Smooth muscle cell (in vitro differentiated cells): Measurements from ENCODE around the gene STK32B. TPM values are rescaled to one million over a fixed set of nuclear protein-coding genes. Genes with fewer than 3 reads are reported as not detected.

Experiments used
- DNase-seq: peaks from one replicate; lab custom pipeline; 2025; ENCODE audit not compliant: unreplicated experiment; lab: John Stamatoyannopoulos, UW
- H2AFZ ChIP-seq: fragments of 200-600 bp; sonication (generic); 2 replicates; pipeline ENCODE4 v1.6.0; 2016; ENCODE audit warnings: antibody characterized with exemption, low read depth, mild to moderate bottlenecking
- H3F3A ChIP-seq: fragments of 200-600 bp; sonication (generic); 2 replicates; pipeline ENCODE4 v1.6.0; 2017; ENCODE audit warnings: antibody characterized with exemption, low read depth
- H3K27ac ChIP-seq: fragments of 200-600 bp; sonication (generic); 2 replicates; pipeline ENCODE4 v1.5.1; 2016; ENCODE audit warnings: low read depth, mild to moderate bottlenecking
- H3K27me3 ChIP-seq: fragments of 200-600 bp; sonication (generic); 2 replicates; pipeline ENCODE4 v1.6.1; 2016; ENCODE audit warnings: low read depth, mild to moderate bottlenecking
- H3K36me3 ChIP-seq: fragments of 200-600 bp; sonication (generic); 2 replicates; pipeline ENCODE4 v1.5.1; 2016; ENCODE audit warnings: low read depth
- H3K4me1 ChIP-seq: fragments of 200-600 bp; sonication (generic); 2 replicates; pipeline ENCODE4 v1.5.1; 2016; ENCODE audit warnings: low read depth
- H3K4me2 ChIP-seq: fragments of 200-600 bp; sonication (generic); 2 replicates; pipeline ENCODE4 v1.6.0; 2016; ENCODE audit warnings: mild to moderate bottlenecking
- H3K4me3 ChIP-seq: fragments of 200-600 bp; sonication (generic); 2 replicates; pipeline ENCODE4 v1.5.1; 2016; ENCODE audit warnings: mild to moderate bottlenecking
- H3K79me2 ChIP-seq: fragments of 200-600 bp; sonication (generic); 2 replicates; pipeline ENCODE4 v1.6.0; 2016; ENCODE audit warnings: low read depth, mild to moderate bottlenecking
- H3K9ac ChIP-seq: fragments of 200-600 bp; sonication (generic); 2 replicates; pipeline ENCODE4 v1.6.0; 2016; ENCODE audit warnings: low read depth
- H3K9me3 ChIP-seq: fragments of 200-600 bp; sonication (generic); replicated peaks from 2 replicates; pipeline ENCODE4 v1.5.1; 2016; ENCODE audit warnings: low read depth
- H4K20me1 ChIP-seq: fragments of 200-600 bp; sonication (generic); 2 replicates; pipeline ENCODE4 v1.6.0; 2016; ENCODE audit warnings: low read depth
- WGBS: methylation state at CpG from one replicate; pipeline ENCODE4 v1.1.7; 2016; ENCODE audit warnings: low lambda C conversion rate; 5-methylcytosine and 5-hydroxymethylcytosine counted together
- polyA plus RNA-seq: library from polyadenylated mRNA; unstranded; fragments of >200 nt; fragmentation: Nextera tagmentation; extraction: Ambion mirVana; gene quantifications from 2 replicates; pipeline ENCODE4 v1.2.1, GENCODE V29; 2016
- total RNA-seq: library from RNA; depleted of rRNA; stranded (reverse); fragments of >200 nt; gene quantifications from 2 replicates; pipeline ENCODE4 v1.2.3, GENCODE V29; 2014
- TF ChIP-seq, protein P1 (sequence below): fragments of 200-600 bp; sonication (generic); IDR thresholded peaks from 2 replicates; pipeline ENCODE4 v1.5.1; 2017; ENCODE audit warnings: borderline replicate concordance, mild to moderate bottlenecking, antibody characterized with exemption; ENCODE audit not compliant: insufficient read depth, poor library complexity, severe bottlenecking

The STK32B gene
- total and polyA plus RNA-seq, 2 experiments from 2014 or later: 3.5 to 4.0 TPM

- Histone ChIP-seq H3K36me3 (no peaks in the 10 kb centered on the region), H3K27ac (no peak overlapping the region), H3F3A (no peaks in the 10 kb centered on the region), H3K4me2 (no peak overlapping the region), H3K4me1 (no peaks in the 10 kb centered on the region), H2AFZ (no peak overlapping the region), H3K9ac (no peak overlapping the region), H3K9me3 (no peaks in the 10 kb centered on the region), H4K20me1 (no peaks in the 10 kb centered on the region), H3K4me3 (no peak overlapping the region), H3K79me2 (no peaks in the 10 kb centered on the region), H3K27me3 (no peaks in the 10 kb centered on the region)
- WGBS: 92% methylated on average over 5 of the region's 5 CpGs
- TF ChIP-seq, protein P1, sequence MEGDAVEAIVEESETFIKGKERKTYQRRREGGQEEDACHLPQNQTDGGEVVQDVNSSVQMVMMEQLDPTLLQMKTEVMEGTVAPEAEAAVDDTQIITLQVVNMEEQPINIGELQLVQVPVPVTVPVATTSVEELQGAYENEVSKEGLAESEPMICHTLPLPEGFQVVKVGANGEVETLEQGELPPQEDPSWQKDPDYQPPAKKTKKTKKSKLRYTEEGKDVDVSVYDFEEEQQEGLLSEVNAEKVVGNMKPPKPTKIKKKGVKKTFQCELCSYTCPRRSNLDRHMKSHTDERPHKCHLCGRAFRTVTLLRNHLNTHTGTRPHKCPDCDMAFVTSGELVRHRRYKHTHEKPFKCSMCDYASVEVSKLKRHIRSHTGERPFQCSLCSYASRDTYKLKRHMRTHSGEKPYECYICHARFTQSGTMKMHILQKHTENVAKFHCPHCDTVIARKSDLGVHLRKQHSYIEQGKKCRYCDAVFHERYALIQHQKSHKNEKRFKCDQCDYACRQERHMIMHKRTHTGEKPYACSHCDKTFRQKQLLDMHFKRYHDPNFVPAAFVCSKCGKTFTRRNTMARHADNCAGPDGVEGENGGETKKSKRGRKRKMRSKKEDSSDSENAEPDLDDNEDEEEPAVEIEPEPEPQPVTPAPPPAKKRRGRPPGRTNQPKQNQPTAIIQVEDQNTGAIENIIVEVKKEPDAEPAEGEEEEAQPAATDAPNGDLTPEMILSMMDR: no peak
- no peak for DNase-seq
These were observed 74.0 kb downstream of the STK32B start for GRCh38 chr4:5125321-5125720.

DNA sequence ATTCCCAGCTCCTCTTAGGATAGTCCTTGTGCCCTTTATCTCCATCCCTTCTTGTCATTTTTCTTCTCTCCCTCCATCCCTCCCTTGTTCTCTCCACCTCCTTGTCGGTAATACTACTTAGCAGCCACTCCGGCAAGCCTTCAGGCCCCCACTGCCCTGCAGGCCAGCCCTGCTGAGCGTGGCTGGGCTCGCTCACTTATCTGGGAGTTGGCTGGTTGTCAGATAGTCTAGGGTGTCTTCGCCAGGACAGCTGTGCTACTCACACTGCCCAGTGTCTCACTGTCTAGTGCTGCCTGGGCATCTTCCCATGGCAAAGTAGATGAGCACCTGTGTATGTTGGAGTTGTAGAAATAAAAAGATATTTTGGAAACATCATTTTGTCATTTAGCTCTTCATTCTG lies 75.0 kb downstream of the STK32B start:
- TF ChIP-seq, protein P1: no peak
- no peak overlapping the region for H3K9ac ChIP-seq
- H4K20me1 ChIP-seq: no peaks in the 10 kb centered on the region
- no peak overlapping the region for H3K27ac ChIP-seq
- no peaks in the 10 kb centered on the region for H3K4me1 ChIP-seq
- H2AFZ ChIP-seq: no peak overlapping the region
- no peak overlapping the region for H3K4me3 ChIP-seq
- no peaks in the 10 kb centered on the region for H3K79me2 ChIP-seq
- 86% methylated on average over 5 of the region's 5 CpGs for WGBS
- H3K27me3 ChIP-seq: no peaks in the 10 kb centered on the region
- H3K9me3 ChIP-seq: no peaks in the 10 kb centered on the region
- no peaks in the 10 kb centered on the region for H3K36me3 ChIP-seq
- no peak for DNase-seq
- no peak overlapping the region for H3K4me2 ChIP-seq
- H3F3A ChIP-seq: no peaks in the 10 kb centered on the region

DNA sequence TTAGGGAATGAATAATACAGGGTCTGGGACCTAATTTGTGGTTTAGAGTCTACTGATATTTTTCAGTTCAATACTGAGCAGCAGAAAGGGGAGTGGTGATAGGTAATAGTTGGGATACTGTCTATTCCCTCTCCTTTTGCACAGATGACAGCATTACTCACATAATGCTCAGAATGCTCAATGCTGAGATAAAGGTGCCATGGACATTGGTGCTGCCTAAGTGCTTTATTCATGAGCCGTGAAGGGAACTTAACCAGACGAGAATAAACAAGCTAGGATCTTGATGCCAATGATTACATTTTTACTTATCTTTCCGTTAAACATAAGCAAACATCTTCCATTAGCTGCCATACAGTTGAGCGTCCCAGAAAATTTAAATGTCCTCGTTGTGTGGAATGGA lies 75.6 kb downstream of the STK32B start:
- Histone ChIP-seq H3K27me3 (no peaks in the 10 kb centered on the region), H3K9ac (no peak overlapping the region), H3K9me3 (no peaks in the 10 kb centered on the region), H3K4me2 (no peak overlapping the region), H3K79me2 (no peaks in the 10 kb centered on the region), H2AFZ (no peak overlapping the region), H4K20me1 (no peaks in the 10 kb centered on the region), H3K27ac (no peak overlapping the region), H3K4me3 (no peak overlapping the region), H3F3A (no peaks in the 10 kb centered on the region), H3K4me1 (no peaks in the 10 kb centered on the region), H3K36me3 (no peaks in the 10 kb centered on the region)
- WGBS: 74% methylated on average over 5 of the region's 5 CpGs
- TF ChIP-seq, protein P1: no peak
- no peak for DNase-seq

DNA sequence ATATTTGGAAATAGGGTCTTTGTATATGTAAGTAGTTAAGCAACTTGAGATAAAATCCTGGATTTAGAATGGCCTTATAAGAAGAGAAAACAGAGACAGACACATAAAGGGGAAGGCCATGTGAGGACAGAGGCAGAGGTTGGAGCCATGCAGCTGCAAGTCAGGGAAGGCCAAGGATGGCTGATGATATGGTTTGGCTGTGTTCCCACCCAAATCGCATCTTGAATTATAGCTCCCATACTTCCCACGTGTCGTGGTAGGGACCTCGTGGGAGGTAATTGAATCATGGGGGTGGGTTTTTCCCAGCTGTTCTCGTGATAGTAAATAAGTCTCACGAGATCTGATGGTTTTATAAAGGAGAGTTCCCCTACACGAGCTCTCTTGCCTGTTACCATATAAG lies 76.3 kb downstream of the STK32B start:
- H3K27me3 ChIP-seq: no peaks in the 10 kb centered on the region
- H3K79me2 ChIP-seq: no peaks in the 10 kb centered on the region
- TF ChIP-seq, protein P1: no peak
- H3K4me3 ChIP-seq: no peak overlapping the region
- no peaks in the 10 kb centered on the region for H3K4me1 ChIP-seq
- no peaks in the 10 kb centered on the region for H3K9me3 ChIP-seq
- no peak for DNase-seq
- H3K27ac ChIP-seq: no peak overlapping the region
- WGBS: 85% methylated on average over 7 of the region's 7 CpGs
- H4K20me1 ChIP-seq: no peaks in the 10 kb centered on the region
- no peaks in the 10 kb centered on the region for H3K36me3 ChIP-seq
- H3F3A ChIP-seq: no peaks in the 10 kb centered on the region
- no peak overlapping the region for H2AFZ ChIP-seq
- H3K9ac ChIP-seq: no peak overlapping the region
- H3K4me2 ChIP-seq: no peak overlapping the region
